Mammary microvascular endothelial cell (primary cell): ENCODE measurements around the gene MYOCOS. TPM values are rescaled to one million over a fixed set of nuclear protein-coding genes. Genes with fewer than 3 reads are reported as not detected.

ENCODE experiments used
- total RNA-seq: library from RNA; depleted of rRNA; stranded (reverse); fragments of >200 nt; gene quantifications from 2 replicates; pipeline ENCODE4 v1.2.3, GENCODE V29; 2015

The MYOCOS gene
- total RNA-seq: not detected in 2 replicates

DNA sequence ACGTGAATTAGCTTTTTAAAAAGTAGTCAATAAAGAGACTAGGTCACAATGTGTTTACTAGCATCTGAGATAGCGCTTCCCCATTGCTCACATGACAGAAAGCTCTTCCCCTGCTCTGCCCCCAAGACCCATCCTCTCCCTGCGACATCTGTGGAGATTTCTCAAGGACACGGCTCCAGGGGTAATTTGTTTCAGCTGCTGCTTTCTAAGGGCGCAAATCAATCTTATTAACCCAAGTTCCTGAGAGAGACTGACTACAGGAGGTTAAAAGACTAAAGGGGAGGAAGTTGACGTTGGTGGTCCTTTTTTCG lies at the start of gene MYOCOS:
TSS of gene MYOCOS (plus strand) at position 92 of the 311 bp plus-strand sequence. CDS start 1,641 bp downstream, outside the sequence.

DNA sequence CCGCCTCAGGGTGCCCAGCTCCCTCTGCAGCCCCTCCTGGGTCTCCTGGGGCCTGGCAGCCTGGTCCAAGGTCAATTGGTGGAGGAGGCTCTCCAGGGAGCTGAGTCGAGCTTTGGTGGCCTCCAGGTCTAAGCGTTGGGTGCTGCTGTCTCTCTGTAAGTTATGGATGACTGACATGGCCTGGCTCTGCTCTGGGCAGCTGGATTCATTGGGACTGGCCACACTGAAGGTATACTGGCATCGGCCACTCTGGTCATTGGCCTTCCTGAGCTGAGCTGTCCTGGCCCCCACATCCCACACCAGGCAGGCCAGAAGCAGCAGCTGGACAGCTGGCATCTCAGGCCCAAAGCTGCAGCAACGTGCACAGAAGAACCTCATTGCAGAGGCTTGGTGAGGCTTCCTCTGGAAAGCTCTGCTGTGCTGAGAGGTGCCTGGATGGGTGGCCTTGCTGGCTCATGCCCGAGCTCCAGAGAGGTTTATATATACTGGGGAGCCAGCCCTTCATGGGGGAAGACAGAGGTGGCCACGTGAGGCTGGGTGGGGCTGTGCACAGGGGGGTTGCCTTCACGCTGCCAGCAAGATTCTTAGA lies 30.3 kb downstream of the MYOCOS start, which contains the start of gene MYOC:
TSS of gene MYOC (minus strand) at position 455 of the 589 bp plus-strand sequence. CDS start at position 378, 77 bp downstream.

Other genes starting within 250 kb of the MYOCOS start
- gene PRRC2C, start 136.7 kb upstream of the MYOCOS start, total RNA-seq: 63.7 and 65.2 TPM in 2 replicates
- gene MYOC, start 30.4 kb downstream of the MYOCOS start, total RNA-seq: not detected in 2 replicates
- gene VAMP4, start 119.8 kb downstream of the MYOCOS start, total RNA-seq: 2.5 and 4.1 TPM in 2 replicates
- 27.9 and 39.8 TPM in 2 replicates for gene METTL13, start 159.4 kb downstream of the MYOCOS start, total RNA-seq
- gene DNM3, start 219.3 kb downstream of the MYOCOS start, total RNA-seq: 1.0 and 1.7 TPM in 2 replicates